NB4 (cell line): ENCODE data around the gene GNPDA1.

Experiments
- DNase-seq: peaks from one replicate; pipeline ENCODE4 v3.0.0; 2010; ENCODE audit warnings: low read depth
- H3K4me3 ChIP-seq: one replicate; pipeline ENCODE4 v1.5.1; 2011; ENCODE audit warnings: mild to moderate bottlenecking, low read depth, low read length, moderate library complexity
- CTCF ChIP-seq: IDR thresholded peaks from one replicate; pipeline ENCODE4 v1.5.1; 2012; ENCODE audit warnings: low read depth, low read length
- MYC ChIP-seq: IDR thresholded peaks from 2 replicates; pipeline ENCODE4 v1.6.1; 2011; ENCODE audit warnings: low read depth, low read length
- POLR2A ChIP-seq: IDR thresholded peaks from 2 replicates; pipeline ENCODE4 v1.6.1; 2011; ENCODE audit warnings: mild to moderate bottlenecking; ENCODE audit not compliant: insufficient read length; ENCODE audit errors: extremely low read depth
- TF ChIP-seq, protein P1 (sequence below): IDR thresholded peaks from 2 replicates; pipeline ENCODE4 v1.6.1; 2011; ENCODE audit warnings: low read depth, low read length

GNPDA1 gene

GRCh38 chr5:141963701-141964100, 49.1 kb downstream of the GNPDA1 start:
- TF ChIP-seq MYC (no peak), CTCF (no peak), POLR2A (no peak)
- TF ChIP-seq, protein P1, sequence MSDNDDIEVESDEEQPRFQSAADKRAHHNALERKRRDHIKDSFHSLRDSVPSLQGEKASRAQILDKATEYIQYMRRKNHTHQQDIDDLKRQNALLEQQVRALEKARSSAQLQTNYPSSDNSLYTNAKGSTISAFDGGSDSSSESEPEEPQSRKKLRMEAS, result no peak
- H3K4me3 ChIP-seq, result no peak overlapping the region
- DNase-seq, result no peak

DNA sequence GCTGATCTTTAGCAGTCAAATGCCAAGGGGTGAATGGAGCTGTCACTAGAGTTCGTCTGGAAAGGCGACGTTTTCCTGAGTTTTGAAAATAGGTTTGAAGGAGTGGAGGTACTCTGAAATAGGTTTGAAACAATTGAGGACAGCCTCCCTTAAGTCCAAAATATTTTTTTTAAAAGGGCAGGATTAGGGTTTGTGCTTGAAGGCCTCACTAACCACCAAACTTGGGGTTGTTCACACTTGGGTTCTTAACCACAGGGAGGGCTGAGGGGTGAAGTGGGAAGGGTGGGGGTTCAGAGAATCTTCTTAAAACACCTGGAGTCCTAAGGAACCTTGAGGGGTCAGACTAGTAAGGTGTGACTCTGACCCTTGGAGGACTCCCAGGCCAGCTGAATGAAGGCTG, 51.4 kb downstream of the GNPDA1 start:
- DNase-seq, result no peak
- TF ChIP-seq, protein P1, result no peak
- no peak for TF ChIP-seq CTCF
- no peak for TF ChIP-seq MYC
- TF ChIP-seq POLR2A, result no peak
- no peak overlapping the region for H3K4me3 ChIP-seq

DNA sequence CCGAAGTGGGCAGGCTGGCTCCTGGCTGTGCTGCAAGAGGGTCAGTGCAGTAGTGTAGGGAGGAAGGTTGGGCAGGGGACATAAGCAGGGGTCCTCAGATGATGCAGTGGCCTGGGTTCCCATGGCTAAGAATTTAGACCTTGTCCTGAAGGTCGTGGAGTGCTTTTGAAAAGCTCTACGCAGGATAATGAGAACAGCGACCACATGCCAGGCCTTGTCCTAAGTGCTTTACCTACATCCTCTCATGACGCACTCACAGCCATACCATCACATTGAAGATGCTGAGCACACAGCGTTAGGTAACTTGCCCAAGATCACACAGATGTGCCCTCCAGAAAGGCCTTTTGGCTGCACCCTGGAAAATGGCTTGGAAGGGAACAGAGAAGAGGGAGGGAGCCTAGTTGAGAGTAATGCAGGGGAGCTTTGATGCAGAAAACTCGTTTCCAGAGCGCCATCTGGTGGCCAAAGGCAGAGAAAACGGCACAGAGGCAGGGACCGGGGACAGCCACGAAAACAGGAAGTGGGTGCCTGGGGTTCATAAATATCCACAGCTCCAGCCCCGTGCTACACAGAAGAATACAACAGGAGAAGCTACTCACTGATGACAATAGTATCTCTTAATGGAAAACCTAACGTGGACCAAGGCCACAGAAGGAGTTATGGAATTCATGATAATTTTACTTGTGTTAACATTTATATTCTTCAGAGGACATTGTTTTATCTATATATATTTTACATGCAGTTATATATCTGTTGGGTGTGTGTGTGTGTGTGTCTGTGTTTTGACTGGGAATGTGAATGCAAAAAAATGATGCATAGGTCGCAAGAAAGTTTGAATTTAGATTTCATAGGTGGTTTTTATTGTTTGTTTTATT, 52.1 kb downstream of the GNPDA1 start:
- no peak for TF ChIP-seq POLR2A
- peak; percentile 75 for TF ChIP-seq CTCF
- TF ChIP-seq MYC, result no peak
- TF ChIP-seq, protein P1, result 0 out of 2 replicates have a peak, but pooled peaks have one; percentile 12
- no peak overlapping the region for H3K4me3 ChIP-seq
- DNase-seq, result peak; percentile 91

DNA sequence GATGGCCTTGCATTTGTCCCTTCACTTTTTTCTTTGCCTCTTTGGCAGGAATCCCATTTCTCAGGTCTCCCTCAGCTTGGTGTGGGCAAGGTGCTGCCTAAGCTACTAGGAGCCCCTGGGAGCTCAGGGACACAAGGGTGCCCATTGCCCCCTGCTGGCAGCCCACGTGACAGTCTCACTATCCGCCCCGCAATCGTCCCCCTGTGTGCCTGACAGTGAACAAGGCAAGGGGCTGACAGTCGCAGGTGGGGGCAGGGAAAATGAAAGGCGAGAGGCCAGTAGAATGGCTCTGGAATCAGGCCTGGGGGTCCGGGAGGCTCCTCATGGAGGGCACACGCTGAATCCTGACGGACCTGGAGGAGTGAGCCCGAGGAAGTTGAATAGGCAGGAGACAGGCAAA, 52.8 kb downstream of the GNPDA1 start:
- TF ChIP-seq, protein P1, result no peak
- TF ChIP-seq POLR2A (no peak), MYC (no peak), CTCF (peak; percentile 27)
- DNase-seq, result peak; percentile 48
- no peak overlapping the region for H3K4me3 ChIP-seq

DNA sequence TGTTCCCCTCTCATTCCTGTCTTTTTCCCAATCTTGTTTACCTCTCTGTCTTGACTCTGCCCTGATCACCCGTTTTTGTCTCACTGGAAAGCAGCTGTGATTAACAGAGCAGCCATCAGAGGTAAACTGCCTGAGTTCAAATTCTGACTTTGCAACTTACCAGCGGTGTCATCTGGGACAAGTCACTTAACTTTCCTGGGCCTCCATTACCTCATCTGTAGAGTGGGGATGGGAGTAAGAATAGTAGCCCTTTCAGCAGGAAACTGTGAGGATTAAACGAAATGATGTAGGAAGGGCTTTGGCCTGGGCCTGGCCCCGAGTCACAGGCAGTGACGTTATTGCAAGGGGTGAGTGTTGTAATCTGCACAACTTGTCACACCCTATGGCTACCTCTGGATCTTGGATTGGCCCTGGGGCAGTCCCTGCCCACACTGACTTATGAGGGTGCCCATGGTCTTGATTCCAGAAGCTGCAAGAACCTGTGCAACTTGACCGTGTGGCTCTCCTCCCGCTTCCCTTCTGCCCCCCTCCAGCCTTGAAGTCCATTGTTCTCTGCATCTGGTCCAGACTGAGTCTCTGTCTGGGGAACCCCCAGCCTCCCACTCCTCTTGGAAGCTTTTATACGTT, 54.2 kb downstream of the GNPDA1 start:
- no peak overlapping the region for H3K4me3 ChIP-seq
- peak; percentile 45 for DNase-seq
- TF ChIP-seq MYC (no peak), POLR2A (no peak), CTCF (no peak)
- TF ChIP-seq, protein P1, result no peak
